ENCODE results near the gene PSMB10. TPM values are rescaled to one million over a fixed set of nuclear protein-coding genes. Genes with fewer than 3 reads are reported as not detected.
"Not testable (repeated sequence)": the region's sequence is repeated elsewhere in the genome, so short reads cannot be mapped to it uniquely, and the experiment has no call there.

Gene PSMB10
- total and polyA plus RNA-seq, 2 donors (not counting 1 experiment from before 2014, with no cell fraction given) = 18.1 to 66.9 TPM

DNA sequence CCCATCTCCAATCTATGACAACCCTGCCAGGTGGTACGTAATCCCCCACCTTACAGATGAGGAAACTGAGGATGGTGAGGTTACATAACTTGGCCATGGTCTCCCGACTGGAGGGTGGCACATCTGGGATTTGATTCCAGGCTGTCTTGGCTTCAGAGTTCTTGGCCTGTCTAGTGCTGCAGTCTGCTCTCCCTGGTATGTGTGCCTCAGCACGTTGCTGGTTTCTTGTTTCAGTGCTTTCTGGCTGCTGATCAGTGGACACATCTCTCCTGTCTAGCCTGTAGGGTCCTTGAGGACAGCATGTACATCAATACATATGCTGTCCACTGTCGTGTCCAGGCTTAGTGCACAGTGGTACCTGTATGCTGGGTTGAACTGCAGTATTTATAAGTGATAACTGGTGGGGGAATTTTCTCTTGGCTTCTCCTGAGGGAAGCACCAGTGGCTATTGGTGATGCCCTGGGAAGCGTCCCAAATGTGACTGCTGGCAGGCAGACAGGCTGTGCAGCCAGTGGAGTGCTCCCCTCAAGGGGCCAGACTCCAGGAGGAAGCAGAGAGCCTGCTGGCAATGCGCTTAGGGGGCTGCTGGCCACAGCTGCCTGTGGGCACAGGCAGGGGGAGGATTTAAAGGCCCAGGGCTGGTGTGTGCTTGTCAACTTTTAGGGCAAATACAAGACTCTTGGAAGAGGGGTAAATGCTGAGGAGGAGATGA, 19.4 kb downstream of the PSMB10 start:
- H4K20me1 ChIP-seq (ENCODE audit: control insufficient read depth, extremely low read depth, insufficient read depth, low read length) = peaks cover 2% of the 10 kb centered on the region
- no peak for TF ChIP-seq EZH2 (IDR thresholded peaks at IDR 0.05; ENCODE audit: low read length, missing control alignments)
- TF ChIP-seq, protein P1, sequence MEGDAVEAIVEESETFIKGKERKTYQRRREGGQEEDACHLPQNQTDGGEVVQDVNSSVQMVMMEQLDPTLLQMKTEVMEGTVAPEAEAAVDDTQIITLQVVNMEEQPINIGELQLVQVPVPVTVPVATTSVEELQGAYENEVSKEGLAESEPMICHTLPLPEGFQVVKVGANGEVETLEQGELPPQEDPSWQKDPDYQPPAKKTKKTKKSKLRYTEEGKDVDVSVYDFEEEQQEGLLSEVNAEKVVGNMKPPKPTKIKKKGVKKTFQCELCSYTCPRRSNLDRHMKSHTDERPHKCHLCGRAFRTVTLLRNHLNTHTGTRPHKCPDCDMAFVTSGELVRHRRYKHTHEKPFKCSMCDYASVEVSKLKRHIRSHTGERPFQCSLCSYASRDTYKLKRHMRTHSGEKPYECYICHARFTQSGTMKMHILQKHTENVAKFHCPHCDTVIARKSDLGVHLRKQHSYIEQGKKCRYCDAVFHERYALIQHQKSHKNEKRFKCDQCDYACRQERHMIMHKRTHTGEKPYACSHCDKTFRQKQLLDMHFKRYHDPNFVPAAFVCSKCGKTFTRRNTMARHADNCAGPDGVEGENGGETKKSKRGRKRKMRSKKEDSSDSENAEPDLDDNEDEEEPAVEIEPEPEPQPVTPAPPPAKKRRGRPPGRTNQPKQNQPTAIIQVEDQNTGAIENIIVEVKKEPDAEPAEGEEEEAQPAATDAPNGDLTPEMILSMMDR (conservative IDR thresholded peaks at IDR 0.05 in 1 of 2, IDR thresholded peaks at IDR 0.05 in 1 of 2; ENCODE audit: low read depth in 1 of 2, low read length in 2 of 2) = peak in 1 of 2 donors; percentile 4
- no peaks in the 10 kb centered on the region for H3K27me3 ChIP-seq (ENCODE audit: control insufficient read depth, insufficient read depth, low read length)
- H3K4me2 ChIP-seq (ENCODE audit: extremely low read depth, insufficient read depth, low read length) = peak overlapping the region; percentile 20
- no peaks in the 10 kb centered on the region for H3K9me3 ChIP-seq (ENCODE audit: control insufficient read depth, insufficient read depth, low read depth, low read length)
- no peak overlapping the region for H2AFZ ChIP-seq (ENCODE audit: low read length)
- H3K36me3 ChIP-seq (ENCODE audit: control insufficient read depth, insufficient read depth, low read length) = peaks cover 1% of the 10 kb centered on the region
- peaks cover 16% of the 10 kb centered on the region for H3K4me1 ChIP-seq (ENCODE audit: control insufficient read depth, extremely low read depth, insufficient read depth, low read length)
- DNase-seq (ENCODE audit: low read depth in 2 of 2) = peak in 1 of 2 donors; percentile 20
- no peak overlapping the region for H3K9ac ChIP-seq (ENCODE audit: insufficient read depth, low read length)
- H3K27ac ChIP-seq (ENCODE audit: insufficient read depth, low read length) = peak overlapping the region; percentile 59
- H3K4me3 ChIP-seq (replicated peaks in 1 of 4; ENCODE audit: control extremely low read depth in 1 of 4, insufficient read depth in 1 of 4, low read depth in 3 of 4, low read length in 4 of 4) = no peak overlapping the region
- H3K79me2 ChIP-seq (ENCODE audit: control insufficient read depth, insufficient read depth, low read length) = peaks cover 9% of the 10 kb centered on the region

DNA sequence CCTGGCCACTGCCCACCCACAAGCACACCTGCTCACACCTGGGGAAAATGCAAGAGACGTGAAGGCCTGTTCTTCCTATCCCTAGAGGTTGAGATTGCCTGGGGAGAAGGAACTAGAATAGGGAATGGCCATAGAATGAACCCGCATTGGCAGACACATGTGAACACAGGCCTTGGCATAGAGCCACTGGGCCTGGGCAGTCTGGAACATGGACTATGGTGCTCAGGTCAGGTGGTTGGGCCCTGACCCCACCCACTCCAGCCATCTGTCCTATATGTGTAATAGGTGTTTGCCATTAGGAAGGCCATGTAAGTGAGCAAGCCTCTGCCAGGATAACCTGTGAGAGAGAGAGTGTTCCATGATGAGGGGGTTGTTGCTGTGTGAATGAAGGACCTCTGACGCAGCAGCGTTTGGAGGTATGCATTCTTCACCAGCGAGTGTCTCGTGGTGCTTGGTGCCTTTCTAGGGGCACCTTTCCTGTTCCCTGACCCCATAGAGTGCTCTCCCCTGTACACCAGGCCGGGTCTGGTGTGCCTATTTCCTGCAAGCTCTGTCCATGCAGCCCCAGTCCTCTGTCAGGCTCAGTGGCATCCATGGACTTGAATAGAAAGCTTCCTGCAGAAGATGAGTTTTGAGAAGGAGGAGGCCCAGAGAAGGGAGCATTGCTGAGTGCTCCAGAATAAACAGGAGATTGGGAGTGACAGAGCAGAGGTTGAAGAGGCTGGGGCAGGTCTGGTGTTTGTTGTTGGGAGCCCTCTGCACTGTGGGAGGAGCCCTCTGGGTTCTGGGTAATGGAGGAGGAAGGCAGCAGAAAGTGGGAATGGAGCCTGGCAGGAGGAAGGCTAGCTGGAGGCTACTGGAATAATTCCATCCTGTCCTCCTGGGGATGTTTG, 20.6 kb downstream of the PSMB10 start:
- peak in 1 of 2 donors; percentile 26 for DNase-seq (ENCODE audit: low read depth in 2 of 2)
- Histone ChIP-seq H3K27ac (ENCODE audit: insufficient read depth, low read length) (no peak overlapping the region), H3K4me1 (ENCODE audit: control insufficient read depth, extremely low read depth, insufficient read depth, low read length) (peaks cover 16% of the 10 kb centered on the region), H2AFZ (ENCODE audit: low read length) (no peak overlapping the region), H3K9ac (ENCODE audit: insufficient read depth, low read length) (no peak overlapping the region), H3K4me2 (ENCODE audit: extremely low read depth, insufficient read depth, low read length) (no peak overlapping the region), H3K27me3 (ENCODE audit: control insufficient read depth, insufficient read depth, low read length) (no peaks in the 10 kb centered on the region), H3K9me3 (ENCODE audit: control insufficient read depth, insufficient read depth, low read depth, low read length) (no peaks in the 10 kb centered on the region), H4K20me1 (ENCODE audit: control insufficient read depth, extremely low read depth, insufficient read depth, low read length) (peaks cover 2% of the 10 kb centered on the region), H3K4me3 (replicated peaks in 1 of 4; ENCODE audit: control extremely low read depth in 1 of 4, insufficient read depth in 1 of 4, low read depth in 3 of 4, low read length in 4 of 4) (no peak overlapping the region), H3K79me2 (ENCODE audit: control insufficient read depth, insufficient read depth, low read length) (peaks cover 9% of the 10 kb centered on the region), H3K36me3 (ENCODE audit: control insufficient read depth, insufficient read depth, low read length) (peaks cover 1% of the 10 kb centered on the region)
- TF ChIP-seq, protein P1 (conservative IDR thresholded peaks at IDR 0.05 in 1 of 2, IDR thresholded peaks at IDR 0.05 in 1 of 2; ENCODE audit: low read depth in 1 of 2, low read length in 2 of 2) = no peak
- TF ChIP-seq EZH2 (IDR thresholded peaks at IDR 0.05; ENCODE audit: low read length, missing control alignments) = no peak

DNA sequence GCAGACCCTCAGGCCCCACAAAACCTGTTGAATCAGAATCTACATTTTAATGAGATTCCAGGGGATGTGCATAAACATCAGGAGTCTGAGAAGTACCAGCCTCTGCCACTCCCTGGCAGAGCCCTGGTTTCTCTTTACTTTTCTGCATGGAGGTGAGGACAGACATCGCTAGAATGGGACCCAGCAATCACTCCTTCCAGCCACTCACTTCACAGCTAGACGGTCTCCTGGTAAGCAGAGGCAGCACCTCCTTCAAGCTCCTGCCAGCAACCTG, 21.2 kb downstream of the PSMB10 start:
- not testable (repeated sequence) for H3K4me3 ChIP-seq (replicated peaks in 1 of 4; ENCODE audit: control extremely low read depth in 1 of 4, insufficient read depth in 1 of 4, low read depth in 3 of 4, low read length in 4 of 4); H3K27ac ChIP-seq (ENCODE audit: insufficient read depth, low read length); H2AFZ ChIP-seq (ENCODE audit: low read length); H3K9me3 ChIP-seq (ENCODE audit: control insufficient read depth, insufficient read depth, low read depth, low read length); H4K20me1 ChIP-seq (ENCODE audit: control insufficient read depth, extremely low read depth, insufficient read depth, low read length); H3K36me3 ChIP-seq (ENCODE audit: control insufficient read depth, insufficient read depth, low read length); H3K27me3 ChIP-seq (ENCODE audit: control insufficient read depth, insufficient read depth, low read length); H3K9ac ChIP-seq (ENCODE audit: insufficient read depth, low read length); H3K4me2 ChIP-seq (ENCODE audit: extremely low read depth, insufficient read depth, low read length); DNase-seq (ENCODE audit: low read depth in 2 of 2); H3K79me2 ChIP-seq (ENCODE audit: control insufficient read depth, insufficient read depth, low read length)
- H3K4me1 ChIP-seq (ENCODE audit: control insufficient read depth, extremely low read depth, insufficient read depth, low read length) = peaks cover 16% of the 10 kb centered on the region

All from fibroblast of lung (primary cell).